H1 (cell line): ENCODE results near the gene GUCY1B1. TPM values are rescaled to one million over a fixed set of nuclear protein-coding genes. Genes with fewer than 3 reads are reported as not detected.

Experiments
- NANOG ChIP-seq: IDR thresholded peaks from 2 replicates; pipeline ENCODE4 v1.6.1; 2011; ENCODE audit warnings: low read length, low read depth, mild to moderate bottlenecking, inconsistent platforms; ENCODE audit not compliant: insufficient read depth, poor library complexity, severe bottlenecking
- POLR2AphosphoS5 ChIP-seq: IDR thresholded peaks from 2 replicates; pipeline ENCODE4 v1.6.1; 2011; ENCODE audit warnings: low read depth, low read length
- TAF7 ChIP-seq: optimal IDR thresholded peaks from 2 replicates; pipeline ENCODE3; 2011; ENCODE audit warnings: low read depth, mild to moderate bottlenecking, inconsistent platforms, low read length, moderate library complexity, borderline replicate concordance
- ZNF274 ChIP-seq: IDR thresholded peaks from 2 replicates; pipeline ENCODE4 v1.7.0; 2012; ENCODE audit warnings: low read length, borderline replicate concordance; ENCODE audit errors: extremely low read depth
- polyA plus RNA-seq, 7 experiments: library from polyadenylated mRNA; depleted of rRNA in 3 of 7; stranded (reverse) in 5 of 7; unstranded in 2 of 7; fragments of >200 nt in 5 of 7; fragments of 200-250 nt in 2 of 7; gene quantifications; 1 replicate in 5 of 7; 2 replicates in 1 of 7; 4 replicates in 1 of 7; pipeline versions ENCODE4 v1.2.1 to v1.2.3, GENCODE V29; 2011 to 2013; ENCODE audit warnings: missing spikeins in 2 of 7, mixed read lengths in 2 of 7
- total RNA-seq: library from RNA; stranded (reverse); fragmentation: NEBNext Ultra II Directional; extraction: Animal tissue kit (Norgen Biotek cat#: 25700); gene quantifications from 2 replicates; pipeline ENCODE4 v1.2.1, GENCODE V29; 2021
- TF ChIP-seq, protein P1 (sequence below): IDR thresholded peaks from 2 replicates; pipeline ENCODE4 v1.6.1; 2012; ENCODE audit warnings: inconsistent platforms

The GUCY1B1 gene
- total and polyA plus RNA-seq, 2 of the 8 experiments (the other 6 are each of a cell fraction or from before 2014, with no cell fraction given): 1.5 to 2.9 TPM

- TF ChIP-seq, protein P1, sequence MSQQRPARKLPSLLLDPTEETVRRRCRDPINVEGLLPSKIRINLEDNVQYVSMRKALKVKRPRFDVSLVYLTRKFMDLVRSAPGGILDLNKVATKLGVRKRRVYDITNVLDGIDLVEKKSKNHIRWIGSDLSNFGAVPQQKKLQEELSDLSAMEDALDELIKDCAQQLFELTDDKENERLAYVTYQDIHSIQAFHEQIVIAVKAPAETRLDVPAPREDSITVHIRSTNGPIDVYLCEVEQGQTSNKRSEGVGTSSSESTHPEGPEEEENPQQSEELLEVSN: no peak
- no peak for TF ChIP-seq POLR2AphosphoS5
- TF ChIP-seq NANOG: no peak
- TF ChIP-seq TAF7: no peak
- TF ChIP-seq ZNF274: no peak
Measured at GRCh38 chr4:155805016-155805415, 46.2 kb downstream of the GUCY1B1 start (continued).
